Vagina (tissue), 2 donors: ENCODE measurements around the gene ARID3A.

Experiments used
- CTCF ChIP-seq, 3 experiments: fragments of 450-650 bp in 2 of 3; fragments of 200-600 bp in 1 of 3; sonication (generic) in 1 of 3; IDR thresholded peaks; one replicate each; pipeline ENCODE4 v1.5.1; 2017 to 2019; ENCODE audit warnings: antibody characterized with exemption in 3 of 3, mild to moderate bottlenecking in 2 of 3, moderate library complexity in 2 of 3
- POLR2A ChIP-seq, 2 donors: fragments of 450-650 bp; IDR thresholded peaks; one replicate each; pipeline ENCODE4 v1.6.1; 2017; ENCODE audit warnings: antibody characterized with exemption in 2 of 2, mild to moderate bottlenecking in 2 of 2, moderate library complexity in 2 of 2
- POLR2AphosphoS5 ChIP-seq, 2 donors: sonication (generic); formaldehyde crosslinking; IDR thresholded peaks; one replicate each; pipeline ENCODE4 v1.9.0; 2017; ENCODE audit warnings: antibody characterized with exemption in 2 of 2, mild to moderate bottlenecking in 2 of 2, low read depth in 1 of 2; ENCODE audit not compliant: insufficient read depth in 1 of 2

GRCh38 chr19:1017906-1018305, 92.1 kb downstream of the ARID3A start:
- TF ChIP-seq CTCF (IDR thresholded peaks at IDR 0.05) (no peak), POLR2A (IDR thresholded peaks at IDR 0.05) (no peak), POLR2AphosphoS5 (IDR thresholded peaks at IDR 0.05; ENCODE audit: insufficient read depth in 1 of 2, low read depth in 1 of 2) (no peak)
